M059J (cell line): ENCODE results near the gene CPEB1. TPM values are rescaled to one million over a fixed set of nuclear protein-coding genes. Genes with fewer than 3 reads are reported as not detected.
"Not testable (repeated sequence)": the region's sequence is repeated elsewhere in the genome, so short reads cannot be mapped to it uniquely, and the experiment has no call there.

Source experiments
- DNase-seq: peaks from one replicate; pipeline ENCODE4 v3.0.0-alpha.2; 2012; ENCODE audit warnings: low read depth
- total RNA-seq: library from RNA; depleted of rRNA; stranded (reverse); fragments of >200 nt; shearing (Covaris generic); gene quantifications from 2 replicates; pipeline ENCODE4 v1.2.3, GENCODE V29; 2014; rRNA removed

The CPEB1 gene
- total RNA-seq, 1 experiment from 2014 or later = 2.1 TPM

GRCh38 chr15:82513587-82513986, 133.6 kb downstream of the CPEB1 start:
- not testable (repeated sequence) for DNase-seq

- not testable (repeated sequence) for DNase-seq
These were observed 139.5 kb downstream of the CPEB1 start for GRCh38 chr15:82507693-82508092.

- DNase-seq = not testable (repeated sequence)
These were observed 140.1 kb downstream of the CPEB1 start for GRCh38 chr15:82507087-82507486.

- DNase-seq = not testable (repeated sequence)
These were observed 141.3 kb downstream of the CPEB1 start for GRCh38 chr15:82505842-82506241.

GRCh38 chr15:82504074-82504473, 143.1 kb downstream of the CPEB1 start:
- DNase-seq = not testable (repeated sequence)

GRCh38 chr15:82502700-82503339, 144.3 kb downstream of the CPEB1 start:
- not testable (repeated sequence) for DNase-seq

- not testable (repeated sequence) for DNase-seq
These were observed 146.4 kb downstream of the CPEB1 start for GRCh38 chr15:82500772-82501171.

- not testable (repeated sequence) for DNase-seq
These were observed 149.2 kb downstream of the CPEB1 start for GRCh38 chr15:82497978-82498377.

Other genes starting within 250 kb of the CPEB1 start
- gene GOLGA6L9, start 217.5 kb downstream of the CPEB1 start, total RNA-seq = 0.12 and 0.54 TPM in 2 replicates
- 1,555 and 1,801 TPM in 2 replicates for gene RPS17, start 106.9 kb downstream of the CPEB1 start, total RNA-seq
- 0.12 TPM in 1 of 2 replicates, not detected in the other for gene AP3B2, start 62.5 kb upstream of the CPEB1 start, total RNA-seq
- gene FSD2, start 158.7 kb upstream of the CPEB1 start, total RNA-seq = not detected in 2 replicates
- 4.2 and 6.3 TPM in 2 replicates for gene WHAMM, start 162.3 kb upstream of the CPEB1 start, total RNA-seq